GM12878 (cell line): ENCODE measurements around the gene DAD1. TPM values are rescaled to one million over a fixed set of nuclear protein-coding genes. Genes with fewer than 3 reads are reported as not detected.

Source experiments
- CREB1 ChIP-seq: IDR thresholded peaks from 2 replicates; pipeline ENCODE4 v1.6.1; 2012; ENCODE audit warnings: low read depth, mild to moderate bottlenecking, inconsistent platforms
- E2F8 ChIP-seq: fragments of 450-650 bp; IDR thresholded peaks from 2 replicates; pipeline ENCODE4 v1.6.1; 2018; ENCODE audit warnings: mild to moderate bottlenecking, low read depth, moderate library complexity; ENCODE audit not compliant: partially characterized antibody
- EZH2 ChIP-seq: IDR thresholded peaks from 2 replicates; pipeline ENCODE4 v1.6.1; 2012; ENCODE audit warnings: low read depth, mild to moderate bottlenecking, control low read depth, inconsistent platforms, low read length, borderline replicate concordance; ENCODE audit not compliant: control insufficient read depth
- HCFC1 ChIP-seq: fragments of 150-350 bp; IDR thresholded peaks from 2 replicates; pipeline ENCODE4 v1.6.1; 2014; ENCODE audit warnings: low read length
- IRF3 ChIP-seq: fragments of 450-650 bp; IDR thresholded peaks from 2 replicates; pipeline ENCODE4 v1.6.1; 2014; ENCODE audit warnings: mild to moderate bottlenecking
- IRF5 ChIP-seq: fragments of 450-650 bp; IDR thresholded peaks from 2 replicates; pipeline ENCODE4 v1.6.1; 2017; ENCODE audit warnings: borderline replicate concordance
- MAX ChIP-seq: IDR thresholded peaks from 2 replicates; pipeline ENCODE4 v1.6.1; 2012; ENCODE audit warnings: low read depth, low read length, improper control_type of control experiment
- MTA3 ChIP-seq: IDR thresholded peaks from 2 replicates; pipeline ENCODE4 v1.6.1; 2012; ENCODE audit warnings: low read length, inconsistent platforms, borderline replicate concordance
- NR2C2 ChIP-seq: IDR thresholded peaks from 2 replicates; pipeline ENCODE4 v1.6.1; 2011; ENCODE audit warnings: borderline replicate concordance, low read depth; ENCODE audit not compliant: control insufficient read depth, insufficient read length
- PAX8 ChIP-seq: fragments of 450-650 bp; IDR thresholded peaks from 2 replicates; pipeline ENCODE4 v1.6.1; 2017; ENCODE audit warnings: mild to moderate bottlenecking, moderate library complexity
- SMC3 ChIP-seq: IDR thresholded peaks from 2 replicates; pipeline ENCODE4 v1.6.1; 2011; ENCODE audit warnings: low read length, improper control_type of control experiment, borderline replicate concordance
- SREBF2 ChIP-seq: IDR thresholded peaks from 2 replicates; pipeline ENCODE4 v1.6.1; 2012; ENCODE audit warnings: mild to moderate bottlenecking, low read length
- TARDBP ChIP-seq: IDR thresholded peaks from 2 replicates; pipeline ENCODE4 v1.6.1; 2016; ENCODE audit warnings: borderline replicate concordance
- ZBTB33 ChIP-seq: fragments of 450-650 bp; IDR thresholded peaks from 2 replicates; pipeline ENCODE4 v1.6.1; 2017; ENCODE audit warnings: mild to moderate bottlenecking
- polyA plus RNA-seq, 11 experiments: library from polyadenylated mRNA; depleted of rRNA in 4 of 11; unstranded in 6 of 11; stranded (reverse) in 5 of 11; fragments of >200 nt; fragmentation: Nextera tagmentation in 4 of 11; fragmentation: Illumina TruSeq in 1 of 11; extraction: Ambion mirVana in 4 of 11; extraction: Trizol in 1 of 11; gene quantifications; 1 replicate in 1 of 11; 2 replicates in 10 of 11; pipeline versions ENCODE4 v1.2.1 to v1.2.3, GENCODE V29; 2011 to 2016; ENCODE audit warnings: inconsistent platforms in 2 of 11, missing spikeins in 2 of 11, low read depth in 1 of 11
- total RNA-seq, 4 experiments: library from RNA; depleted of rRNA in 3 of 4; stranded (reverse); fragments of >200 nt in 3 of 4; fragmentation: Illumina TruSeq in 1 of 4; extraction: Trizol in 1 of 4; gene quantifications; 2 replicates each; pipeline versions ENCODE4 v1.2.1 to v1.2.3, GENCODE V29; 2013 to 2021
- TF ChIP-seq, protein P1 (sequence below): IDR thresholded peaks from 2 replicates; pipeline ENCODE4 v1.6.1; 2012; ENCODE audit warnings: improper control_type of control experiment, low read depth, low read length; ENCODE audit not compliant: insufficient replicate concordance

The DAD1 gene
- total and polyA plus RNA-seq, 10 of the 15 experiments (the other 5 are each of a cell fraction or from before 2014, with no cell fraction given) = 161 to 920 (median 319) TPM

DNA sequence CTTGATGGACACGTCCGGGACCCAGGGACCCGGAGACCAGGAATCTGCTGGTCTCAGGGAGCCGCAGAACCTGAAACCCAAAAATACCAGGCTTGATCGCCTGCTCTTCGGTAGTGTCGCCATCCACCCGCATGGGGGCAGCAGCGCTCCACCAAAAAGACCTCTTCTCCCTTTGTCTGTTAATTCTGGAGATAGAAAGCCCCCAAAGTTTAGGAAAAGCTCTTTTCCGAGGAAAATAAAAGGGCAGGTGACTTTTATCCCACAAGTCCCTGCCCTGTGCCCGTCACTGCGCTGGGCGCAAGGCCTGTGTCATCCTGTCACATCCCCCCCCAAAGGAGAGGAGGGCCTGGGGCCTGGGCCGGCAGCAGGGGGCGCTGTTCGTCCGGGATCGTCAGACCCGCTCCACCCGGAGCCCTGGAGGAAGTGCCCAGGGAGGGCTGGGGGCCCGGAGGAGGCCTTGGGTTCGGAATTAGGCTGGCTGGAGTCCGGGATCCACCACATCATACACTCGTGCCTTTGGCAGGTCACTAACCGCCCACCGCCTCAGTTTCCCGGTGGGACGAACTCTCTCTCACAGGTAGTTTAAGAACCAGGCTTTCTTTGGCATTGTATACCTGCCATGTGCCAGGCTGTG lies 31.9 kb downstream of the DAD1 start (continued):
- TF ChIP-seq, protein P1, sequence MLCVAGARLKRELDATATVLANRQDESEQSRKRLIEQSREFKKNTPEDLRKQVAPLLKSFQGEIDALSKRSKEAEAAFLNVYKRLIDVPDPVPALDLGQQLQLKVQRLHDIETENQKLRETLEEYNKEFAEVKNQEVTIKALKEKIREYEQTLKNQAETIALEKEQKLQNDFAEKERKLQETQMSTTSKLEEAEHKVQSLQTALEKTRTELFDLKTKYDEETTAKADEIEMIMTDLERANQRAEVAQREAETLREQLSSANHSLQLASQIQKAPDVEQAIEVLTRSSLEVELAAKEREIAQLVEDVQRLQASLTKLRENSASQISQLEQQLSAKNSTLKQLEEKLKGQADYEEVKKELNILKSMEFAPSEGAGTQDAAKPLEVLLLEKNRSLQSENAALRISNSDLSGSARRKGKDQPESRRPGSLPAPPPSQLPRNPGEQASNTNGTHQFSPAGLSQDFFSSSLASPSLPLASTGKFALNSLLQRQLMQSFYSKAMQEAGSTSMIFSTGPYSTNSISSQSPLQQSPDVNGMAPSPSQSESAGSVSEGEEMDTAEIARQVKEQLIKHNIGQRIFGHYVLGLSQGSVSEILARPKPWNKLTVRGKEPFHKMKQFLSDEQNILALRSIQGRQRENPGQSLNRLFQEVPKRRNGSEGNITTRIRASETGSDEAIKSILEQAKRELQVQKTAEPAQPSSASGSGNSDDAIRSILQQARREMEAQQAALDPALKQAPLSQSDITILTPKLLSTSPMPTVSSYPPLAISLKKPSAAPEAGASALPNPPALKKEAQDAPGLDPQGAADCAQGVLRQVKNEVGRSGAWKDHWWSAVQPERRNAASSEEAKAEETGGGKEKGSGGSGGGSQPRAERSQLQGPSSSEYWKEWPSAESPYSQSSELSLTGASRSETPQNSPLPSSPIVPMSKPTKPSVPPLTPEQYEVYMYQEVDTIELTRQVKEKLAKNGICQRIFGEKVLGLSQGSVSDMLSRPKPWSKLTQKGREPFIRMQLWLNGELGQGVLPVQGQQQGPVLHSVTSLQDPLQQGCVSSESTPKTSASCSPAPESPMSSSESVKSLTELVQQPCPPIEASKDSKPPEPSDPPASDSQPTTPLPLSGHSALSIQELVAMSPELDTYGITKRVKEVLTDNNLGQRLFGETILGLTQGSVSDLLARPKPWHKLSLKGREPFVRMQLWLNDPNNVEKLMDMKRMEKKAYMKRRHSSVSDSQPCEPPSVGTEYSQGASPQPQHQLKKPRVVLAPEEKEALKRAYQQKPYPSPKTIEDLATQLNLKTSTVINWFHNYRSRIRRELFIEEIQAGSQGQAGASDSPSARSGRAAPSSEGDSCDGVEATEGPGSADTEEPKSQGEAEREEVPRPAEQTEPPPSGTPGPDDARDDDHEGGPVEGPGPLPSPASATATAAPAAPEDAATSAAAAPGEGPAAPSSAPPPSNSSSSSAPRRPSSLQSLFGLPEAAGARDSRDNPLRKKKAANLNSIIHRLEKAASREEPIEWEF = no peak
- TF ChIP-seq HCFC1 (peak; percentile 52; the same call in 1 of the 2 replicates), NR2C2 (no peak), ZBTB33 (no peak), IRF3 (peak; percentile 18; the same call in 1 of the 2 replicates), EZH2 (no peak), CREB1 (no peak), TARDBP (peak; percentile 59; the same call in 1 of the 2 replicates), PAX8 (no peak), SREBF2 (no peak), SMC3 (peak; percentile 94), IRF5 (no peak), E2F8 (peak; percentile 39), MAX (no peak), MTA3 (no peak)
